B cell (primary cell): Measurements from ENCODE around the gene AARS2. TPM values are rescaled to one million over a fixed set of nuclear protein-coding genes. Genes with fewer than 3 reads are reported as not detected.
A peak's percentile ranks its signal among the peaks of the same experiment; 100 is the strongest.

Source experiments
- ATAC-seq: fragments of 200-7000 bp; cut with Tn5 transposase; one replicate; pipeline ENCODE4 v1.10.0; 2021; ENCODE audit warnings: low read depth, mild to moderate bottlenecking, moderate number of reproducible peaks, moderate library complexity
- CTCF ChIA-PET: fragments of 350-600 bp; sonication (Branson Sonifier 250); formaldehyde crosslinking; loops from one replicate; lab custom pipeline; 2021; ENCODE audit warnings: antibody characterized with exemption, inconsistent platforms; lab: Charles Lee
- POLR2A ChIA-PET: fragments of 350-600 bp; sonication (Branson Sonifier 250); formaldehyde crosslinking; loops from one replicate; lab custom pipeline; 2021; ENCODE audit warnings: antibody characterized with exemption; lab: Charles Lee
- DNase-seq: peaks from one replicate; pipeline ENCODE4 v3.0.0; 2013
- H2AFZ ChIP-seq: 2 replicates; pipeline ENCODE4 v1.6.1; 2012; ENCODE audit warnings: mild to moderate bottlenecking, low read depth, low read length; ENCODE audit not compliant: insufficient read depth, poor library complexity, severe bottlenecking
- H3K27ac ChIP-seq, 2 donors: 1 replicate in 1 of 2; 2 replicates in 1 of 2; pipeline ENCODE4 v1.5.1; 2012 to 2013; ENCODE audit warnings: low read length in 2 of 2, mild to moderate bottlenecking in 2 of 2, moderate library complexity in 1 of 2
- H3K27me3 ChIP-seq, 4 experiments: fragments of 200-600 bp in 1 of 4; sonication (generic) in 1 of 4; replicated peaks in 1 of 4; 1 replicate in 2 of 4; 2 replicates in 2 of 4; pipeline versions ENCODE4 v1.6.1 to v1.7.0; 2013 to 2016; ENCODE audit warnings: low read length in 3 of 4, mild to moderate bottlenecking in 2 of 4, mixed read lengths in 1 of 4, moderate library complexity in 1 of 4; ENCODE audit not compliant: insufficient read depth in 4 of 4, control insufficient read depth in 3 of 4; ENCODE audit errors: control extremely low read depth in 1 of 4
- H3K36me3 ChIP-seq, 2 experiments: replicated peaks in 1 of 2; 1 replicate in 1 of 2; 2 replicates in 1 of 2; pipeline versions ENCODE4 v1.6.1 to v1.7.1; 2013; ENCODE audit warnings: low read length in 1 of 2; ENCODE audit not compliant: insufficient read depth in 2 of 2, control insufficient read depth in 1 of 2; ENCODE audit errors: control extremely low read depth in 1 of 2, extremely low read depth in 1 of 2
- H3K4me1 ChIP-seq, 2 donors: fragments of 200-600 bp in 1 of 2; sonication (generic) in 1 of 2; 1 replicate in 1 of 2; 2 replicates in 1 of 2; pipeline versions ENCODE4 v1.5.1 to v1.6.1; 2013 to 2017; ENCODE audit warnings: low read length in 2 of 2; ENCODE audit not compliant: control insufficient read depth in 2 of 2, insufficient read depth in 2 of 2
- H3K4me2 ChIP-seq: replicated peaks from 2 replicates; pipeline ENCODE3; 2012; ENCODE audit warnings: mild to moderate bottlenecking, low read depth, low read length; ENCODE audit not compliant: poor library complexity, severe bottlenecking
- H3K4me3 ChIP-seq, 5 experiments: fragments of 200-600 bp in 1 of 5; sonication (generic) in 1 of 5; 1 replicate in 3 of 5; 2 replicates in 2 of 5; pipeline versions ENCODE4 v1.5.1 to v1.7.0; 2011 to 2016; ENCODE audit warnings: low read length in 4 of 5, mild to moderate bottlenecking in 4 of 5, low read depth in 2 of 5, control low read depth in 1 of 5, moderate library complexity in 1 of 5; ENCODE audit not compliant: insufficient read depth in 1 of 5; ENCODE audit errors: control extremely low read depth in 1 of 5, extremely low read depth in 1 of 5
- H3K79me2 ChIP-seq: fragments of 200-600 bp; sonication (generic); one replicate; pipeline ENCODE4 v1.6.0; 2016; ENCODE audit warnings: low read length; ENCODE audit not compliant: control insufficient read depth, insufficient read depth
- H3K9ac ChIP-seq: fragments of 200-600 bp; sonication (generic); 2 replicates; pipeline ENCODE4 v1.6.1; 2017; ENCODE audit warnings: mild to moderate bottlenecking, low read length, moderate library complexity
- H3K9me3 ChIP-seq, 3 donors: one replicate each; pipeline versions ENCODE4 v1.6.1 to v1.7.1; 2013; ENCODE audit warnings: low read length in 2 of 3; ENCODE audit not compliant: control insufficient read depth in 2 of 3, insufficient read depth in 1 of 3; ENCODE audit errors: control extremely low read depth in 1 of 3
- H4K20me1 ChIP-seq: 2 replicates; pipeline ENCODE4 v1.6.0; 2012; ENCODE audit warnings: mild to moderate bottlenecking, low read length; ENCODE audit not compliant: insufficient read depth, control insufficient read depth, poor library complexity, severe bottlenecking
- H3K27ac Mint-ChIP-seq: one replicate; pipeline ENCODE4 v1.8.0; 2021; ENCODE audit warnings: mixed read lengths
- H3K27me3 Mint-ChIP-seq: one replicate; pipeline ENCODE4 v1.8.0; 2021; ENCODE audit warnings: mixed read lengths
- H3K4me1 Mint-ChIP-seq: one replicate; pipeline ENCODE4 v1.8.0; 2021; ENCODE audit warnings: mixed read lengths
- H3K4me3 Mint-ChIP-seq: one replicate; pipeline ENCODE4 v1.8.0; 2021; ENCODE audit warnings: mixed read lengths
- H3K9me3 Mint-ChIP-seq: one replicate; pipeline ENCODE4 v1.8.0; 2022; ENCODE audit warnings: mixed read lengths; ENCODE audit not compliant: insufficient read depth
- EZH2 ChIP-seq: IDR thresholded peaks from 2 replicates; pipeline ENCODE4 v1.6.1; 2012; ENCODE audit warnings: borderline replicate concordance, low read depth, mild to moderate bottlenecking, moderate library complexity, low read length; ENCODE audit not compliant: insufficient read depth, poor library complexity, severe bottlenecking
- WGBS: methylation state at CpG from one replicate; pipeline ENCODE4 v1.1.5; 2013; ENCODE audit warnings: missing lambda C conversion rate; ENCODE audit not compliant: insufficient coverage; 5-methylcytosine and 5-hydroxymethylcytosine counted together
- intact Hi-C: fragments of 100-400 bp; cut with micrococcal nuclease; formaldehyde crosslinking; loops from one replicate; pipeline ENCODE4 v1.10.0; 2022
- polyA plus RNA-seq: library from polyadenylated mRNA; depleted of rRNA; stranded (reverse); fragments of >200 nt; gene quantifications from 2 replicates; pipeline ENCODE4 v1.2.3, GENCODE V29; 2012
- total RNA-seq, 2 donors: library from RNA; stranded (reverse); fragments of 120-200 nt in 1 of 2; gene quantifications; 1 replicate in 1 of 2; 2 replicates in 1 of 2; pipeline versions ENCODE4 v1.2.3 to v1.2.4, GENCODE V29; 2013 to 2022
- TF ChIP-seq, protein P1 (sequence below): fragments of 200-600 bp; IDR thresholded peaks from one replicate; pipeline ENCODE4 v1.8.0; 2022; ENCODE audit warnings: antibody characterized with exemption, mild to moderate bottlenecking

AARS2 gene
- total and polyA plus RNA-seq, 2 donors (not counting 1 experiment from before 2014, with no cell fraction given) = 11.3 to 21.3 TPM

DNA sequence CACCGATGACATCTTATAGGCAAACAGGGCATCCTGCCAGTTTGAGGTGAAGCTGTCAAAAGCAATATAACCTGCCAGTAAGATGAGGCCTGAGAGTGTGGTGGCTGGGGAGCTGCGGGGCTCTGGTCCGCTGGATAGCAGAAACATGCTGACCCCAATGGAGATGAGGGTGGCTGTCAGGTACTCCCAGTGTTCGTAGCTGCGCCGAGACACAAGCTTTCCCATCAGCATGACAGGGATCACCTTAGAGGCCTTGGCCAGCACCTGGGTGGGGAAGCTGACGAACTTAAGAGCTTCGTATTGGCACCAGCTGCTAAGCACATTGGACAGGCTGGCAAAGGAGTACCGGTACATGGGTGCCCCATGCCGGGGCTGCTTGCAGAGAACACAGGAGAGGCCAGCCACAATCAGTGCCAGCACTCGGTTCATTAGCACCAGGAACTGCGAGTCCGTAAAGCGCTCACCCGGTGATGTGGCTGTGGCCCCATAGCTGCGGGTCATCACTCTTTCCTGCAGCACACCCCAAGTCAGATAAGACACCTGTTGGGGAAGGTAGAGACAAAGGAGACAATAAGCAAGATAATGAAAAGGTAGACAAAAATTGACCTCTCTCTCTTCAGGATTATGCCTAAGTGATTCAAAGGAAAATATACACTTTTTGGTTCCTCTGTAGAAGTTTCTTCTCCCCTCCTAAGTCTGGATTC lies 57.9 kb downstream of the AARS2 start:
- no peaks in the 10 kb centered on the region for H3K9me3 Mint-ChIP-seq
- POLR2A ChIA-PET = interaction anchor here (1.6 to 4.3 kb wide), 3 partner anchors 9 to 17 kb away, joined by 5 to 87 read pairs (median 13); partner anchors contain the start of gene HSP90AB1
- 84% methylated on average over 14 of the region's 16 CpGs for WGBS
- peaks cover 9 to 75% of the 10 kb centered on the region in 2 experiments for H3K36me3 ChIP-seq
- TF ChIP-seq EZH2 = no peak
- TF ChIP-seq, protein P1, sequence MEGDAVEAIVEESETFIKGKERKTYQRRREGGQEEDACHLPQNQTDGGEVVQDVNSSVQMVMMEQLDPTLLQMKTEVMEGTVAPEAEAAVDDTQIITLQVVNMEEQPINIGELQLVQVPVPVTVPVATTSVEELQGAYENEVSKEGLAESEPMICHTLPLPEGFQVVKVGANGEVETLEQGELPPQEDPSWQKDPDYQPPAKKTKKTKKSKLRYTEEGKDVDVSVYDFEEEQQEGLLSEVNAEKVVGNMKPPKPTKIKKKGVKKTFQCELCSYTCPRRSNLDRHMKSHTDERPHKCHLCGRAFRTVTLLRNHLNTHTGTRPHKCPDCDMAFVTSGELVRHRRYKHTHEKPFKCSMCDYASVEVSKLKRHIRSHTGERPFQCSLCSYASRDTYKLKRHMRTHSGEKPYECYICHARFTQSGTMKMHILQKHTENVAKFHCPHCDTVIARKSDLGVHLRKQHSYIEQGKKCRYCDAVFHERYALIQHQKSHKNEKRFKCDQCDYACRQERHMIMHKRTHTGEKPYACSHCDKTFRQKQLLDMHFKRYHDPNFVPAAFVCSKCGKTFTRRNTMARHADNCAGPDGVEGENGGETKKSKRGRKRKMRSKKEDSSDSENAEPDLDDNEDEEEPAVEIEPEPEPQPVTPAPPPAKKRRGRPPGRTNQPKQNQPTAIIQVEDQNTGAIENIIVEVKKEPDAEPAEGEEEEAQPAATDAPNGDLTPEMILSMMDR = no peak
- H3K27ac ChIP-seq = peak overlapping the region in 1 of 2 donors; percentile 98
- peaks cover 54% of the 10 kb centered on the region for H4K20me1 ChIP-seq
- no peaks in the 10 kb centered on the region for H3K27me3 Mint-ChIP-seq
- H3K4me1 ChIP-seq = peaks cover 38 to 61% of the 10 kb centered on the region in 2 donors
- peaks cover 13% of the 10 kb centered on the region for H3K79me2 ChIP-seq
- CTCF ChIA-PET = interaction anchor here (1.0 to 5.0 kb wide), 8 partner anchors 10 to 157 kb away, joined by 3 to 68 read pairs (median 7); partner anchors contain the start of genes HSP90AB1, NFKBIE and SLC29A1
- H3K9me3 ChIP-seq = no peaks in the 10 kb centered on the region
- no peak overlapping the region for H3K4me3 ChIP-seq
- intact Hi-C loops = loop anchor here (5.0 kb wide), 1 partner anchor 628 kb away; the partner anchor contains the start of gene GTPBP2
- H3K4me3 Mint-ChIP-seq = peak overlapping the region; percentile 87
- peak overlapping the region; percentile 94 for H3K27ac Mint-ChIP-seq
- DNase-seq = no peak
- no peak overlapping the region for H2AFZ ChIP-seq
- no peaks in the 10 kb centered on the region for H3K27me3 ChIP-seq
- H3K4me1 Mint-ChIP-seq = peaks cover 78% of the 10 kb centered on the region
- no peak for ATAC-seq
- H3K4me2 ChIP-seq = peak overlapping the region; percentile 97
- no peak overlapping the region for H3K9ac ChIP-seq
